Aorta (tissue), 5 donors: Measurements from ENCODE around the gene TACC2. TPM values are rescaled to one million over a fixed set of nuclear protein-coding genes. Genes with fewer than 3 reads are reported as not detected.

Experiments used
- ATAC-seq: fragments of 200-7000 bp; cut with Tn5 transposase; one replicate; pipeline ENCODE4 v1.9.1; 2022; ENCODE audit warnings: moderate library complexity; ENCODE audit not compliant: low FRiP score
- DNase-seq, 2 donors: peaks; one replicate each; pipeline ENCODE4 v3.0.0-alpha.2; 2020
- H3K27ac ChIP-seq, 2 donors: one replicate each; pipeline ENCODE4 v1.5.1; 2013; ENCODE audit warnings: low read length in 2 of 2, mild to moderate bottlenecking in 2 of 2, moderate library complexity in 2 of 2, control low read depth in 1 of 2, inconsistent platforms in 1 of 2, low read depth in 1 of 2
- H3K27me3 ChIP-seq, 2 donors: one replicate each; pipeline ENCODE4 v1.6.1; 2013; ENCODE audit warnings: control low read depth in 1 of 2, low read length in 1 of 2, mild to moderate bottlenecking in 1 of 2, moderate library complexity in 1 of 2; ENCODE audit not compliant: insufficient read depth in 2 of 2, control insufficient read depth in 1 of 2
- H3K36me3 ChIP-seq, 2 donors: one replicate each; pipeline ENCODE4 v1.6.1; 2013; ENCODE audit warnings: control low read depth in 1 of 2, low read length in 1 of 2, mild to moderate bottlenecking in 1 of 2; ENCODE audit not compliant: insufficient read depth in 2 of 2, control insufficient read depth in 1 of 2
- H3K4me1 ChIP-seq, 2 donors: one replicate each; pipeline ENCODE4 v1.6.1; 2013; ENCODE audit warnings: low read length in 2 of 2, control low read depth in 1 of 2, mild to moderate bottlenecking in 1 of 2, moderate library complexity in 1 of 2; ENCODE audit not compliant: insufficient read depth in 2 of 2, control insufficient read depth in 1 of 2
- H3K4me3 ChIP-seq, 2 donors: one replicate each; pipeline ENCODE4 v1.5.1; 2013; ENCODE audit warnings: low read length in 2 of 2, control low read depth in 1 of 2, mild to moderate bottlenecking in 1 of 2
- H3K9me3 ChIP-seq: one replicate; pipeline ENCODE4 v1.6.1; 2013; ENCODE audit warnings: mild to moderate bottlenecking, low read length; ENCODE audit not compliant: control insufficient read depth
- WGBS, 2 donors: extraction: QIAGEN DNeasy Blood & Tissue Kit; methylation state at CpG; one replicate each; pipeline ENCODE4 v1.1.7; 2013; 5-methylcytosine and 5-hydroxymethylcytosine counted together
- intact Hi-C, 2 donors: fragments of 100-400 bp; cut with DNase I; formaldehyde crosslinking; loops; one replicate each; pipeline versions ENCODE4 v1.14.2 to v1.15.0; 2022
- polyA plus RNA-seq, 2 donors: library from polyadenylated mRNA; stranded (reverse); fragments of 200-250 nt; gene quantifications; one replicate each; pipeline ENCODE4 v1.2.3, GENCODE V29; 2013
- total RNA-seq, 2 donors: library from RNA; stranded (reverse); fragmentation: NEBNext Ultra II Directional; extraction: Animal tissue kit (Norgen Biotek cat#: 25700); gene quantifications; one replicate each; pipeline ENCODE4 v1.2.1, GENCODE V29; 2021
- donor health status: healthy with polysubstance abuse.
- donor health status: Bipolar disorder and iron deficiency.
- donor health status: DM: no; HTN: no; CAD: no.
- donor health status: DM: no; HTN: no; CAD: no.
- donor health status: DM: yes; HTN: yes; CAD: no.

Gene TACC2
- total and polyA plus RNA-seq, 4 donors = 25.8 to 74.4 (median 50.8) TPM

DNA sequence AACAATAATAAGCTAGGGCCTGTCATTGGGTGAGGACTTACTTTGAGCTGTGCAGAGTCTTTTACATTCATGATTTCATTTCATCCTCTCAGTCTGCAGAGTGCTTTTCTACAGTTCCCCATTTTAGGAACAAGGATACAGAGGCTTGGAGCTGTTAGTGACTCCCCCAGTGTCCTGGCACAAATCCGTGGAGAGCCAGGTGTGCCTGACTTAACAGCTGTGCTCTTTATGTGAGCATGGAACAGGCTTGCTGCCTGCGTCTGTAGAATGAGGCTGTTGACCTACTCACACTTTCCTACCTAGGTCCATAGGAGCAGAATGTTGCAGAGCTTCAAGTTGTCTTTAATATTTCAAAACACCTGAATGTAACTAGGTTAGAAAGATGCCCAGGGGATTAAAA is 231.8 kb downstream of the TACC2 start:
- Histone ChIP-seq H3K9me3 (no peaks in the 10 kb centered on the region), H3K27ac (no peak overlapping the region), H3K36me3 (peaks cover 0 to 6% of the 10 kb centered on the region in 2 donors), H3K4me1 (no peaks in the 10 kb centered on the region), H3K27me3 (no peaks in the 10 kb centered on the region), H3K4me3 (no peak overlapping the region)
- ATAC-seq (no peak), DNase-seq (no peak)
- WGBS, 2 donors = 74% methylated on average over 2 of the region's 2 CpGs
- intact Hi-C loops = no loop called here

DNA sequence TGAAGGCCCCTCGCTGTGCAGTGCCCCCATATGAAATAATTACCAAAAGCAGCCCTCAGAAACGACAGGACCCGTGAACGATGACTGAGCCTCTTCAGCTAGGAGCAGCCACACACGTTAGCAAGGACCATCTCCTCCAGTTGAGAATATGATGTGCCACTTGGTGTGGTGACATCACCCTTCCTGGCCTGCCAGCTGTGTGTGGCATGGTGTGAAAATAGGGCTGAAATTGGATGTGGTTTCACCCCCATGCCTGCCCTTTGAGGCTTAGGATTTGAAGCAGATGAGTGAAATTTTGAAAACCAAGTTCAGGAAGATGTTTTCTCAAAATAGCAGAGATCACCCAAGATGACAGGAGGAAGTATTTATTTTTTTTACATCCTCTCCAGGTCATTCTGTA is 233.0 kb downstream of the TACC2 start:
- WGBS, 2 donors = 64 to 79% methylated on average over 5 of the region's 5 CpGs
- H3K9me3 ChIP-seq = no peaks in the 10 kb centered on the region
- no peak overlapping the region for H3K27ac ChIP-seq
- ATAC-seq (no peak), DNase-seq (no peak)
- no peaks in the 10 kb centered on the region for H3K27me3 ChIP-seq
- intact Hi-C loops = no loop called here
- H3K4me3 ChIP-seq = no peak overlapping the region
- no peaks in the 10 kb centered on the region for H3K4me1 ChIP-seq
- peaks cover 0 to 5% of the 10 kb centered on the region in 2 donors for H3K36me3 ChIP-seq

GRCh38 chr10:122222638-122223037 is 233.7 kb downstream of the TACC2 start:
- Histone ChIP-seq H3K9me3 (no peaks in the 10 kb centered on the region), H3K4me3 (no peak overlapping the region), H3K36me3 (peaks cover 0 to 4% of the 10 kb centered on the region in 2 donors), H3K27ac (no peak overlapping the region), H3K27me3 (no peaks in the 10 kb centered on the region), H3K4me1 (no peaks in the 10 kb centered on the region)
- intact Hi-C loops = no loop called here
- ATAC-seq (no peak), DNase-seq (peak in 1 of 2 donors; percentile 48)
- WGBS, 2 donors = 90 to 91% methylated on average over 7 of the region's 7 CpGs

- intact Hi-C loops = no loop called here
- H3K4me1 ChIP-seq = no peaks in the 10 kb centered on the region
- no peaks in the 10 kb centered on the region for H3K27me3 ChIP-seq
- ATAC-seq (no peak), DNase-seq (no peak)
- no peak overlapping the region for H3K27ac ChIP-seq
- WGBS, 2 donors = 86 to 88% methylated on average over 9 of the region's 9 CpGs
- no peak overlapping the region for H3K4me3 ChIP-seq
- H3K9me3 ChIP-seq = no peaks in the 10 kb centered on the region
- H3K36me3 ChIP-seq = peaks cover 0 to 5% of the 10 kb centered on the region in 2 donors
These were observed 235.2 kb downstream of the TACC2 start for GRCh38 chr10:122224159-122224558.

- ATAC-seq (no peak), DNase-seq (no peak)
- no peaks in the 10 kb centered on the region for H3K9me3 ChIP-seq
- no peaks in the 10 kb centered on the region for H3K27me3 ChIP-seq
- no peak overlapping the region for H3K27ac ChIP-seq
- intact Hi-C loops = no loop called here
- no peaks in the 10 kb centered on the region for H3K4me1 ChIP-seq
- H3K4me3 ChIP-seq = no peak overlapping the region
- H3K36me3 ChIP-seq = peaks cover 0 to 4% of the 10 kb centered on the region in 2 donors
- 85 to 88% methylated on average over 9 of the region's 9 CpGs for WGBS, 2 donors
These were observed 236.4 kb downstream of the TACC2 start for GRCh38 chr10:122225330-122225729.

GRCh38 chr10:122227754-122228153 is 238.8 kb downstream of the TACC2 start:
- no peak for ATAC-seq
- DNase-seq = no peak
- WGBS, 2 donors = 59 to 70% methylated on average over 4 of the region's 4 CpGs
- Histone ChIP-seq H3K4me1 (no peaks in the 10 kb centered on the region), H3K36me3 (peaks cover 0 to 4% of the 10 kb centered on the region in 2 donors), H3K27me3 (no peaks in the 10 kb centered on the region), H3K4me3 (no peak overlapping the region), H3K27ac (no peak overlapping the region), H3K9me3 (no peaks in the 10 kb centered on the region)
- intact Hi-C loops = no loop called here

DNA sequence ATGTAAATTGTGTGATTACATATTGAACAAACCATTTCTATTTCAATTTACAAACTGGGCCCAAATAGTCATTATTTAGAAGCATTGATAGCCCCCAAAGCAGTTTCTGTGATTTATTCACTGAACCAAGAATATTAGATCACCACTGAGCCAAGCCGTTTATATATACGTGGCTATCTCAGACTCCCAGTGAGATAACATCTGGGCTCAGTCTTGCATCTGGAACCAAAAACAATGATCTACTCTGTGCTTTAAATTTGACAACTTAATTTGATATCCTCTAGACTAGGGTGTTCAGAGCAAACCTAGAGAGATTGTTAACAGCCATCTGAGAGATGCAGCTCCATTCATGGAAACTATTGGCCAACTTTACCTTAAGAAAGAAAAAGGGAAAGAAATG is 240.7 kb downstream of the TACC2 start:
- intact Hi-C loops = no loop called here
- Histone ChIP-seq H3K9me3 (no peaks in the 10 kb centered on the region), H3K4me1 (no peaks in the 10 kb centered on the region), H3K27ac (no peak overlapping the region), H3K27me3 (no peaks in the 10 kb centered on the region), H3K36me3 (peaks cover 0 to 4% of the 10 kb centered on the region in 2 donors), H3K4me3 (no peak overlapping the region)
- DNase-seq (no peak), ATAC-seq (no peak)
- 31 to 48% methylated on average over 2 of the region's 2 CpGs for WGBS, 2 donors

DNA sequence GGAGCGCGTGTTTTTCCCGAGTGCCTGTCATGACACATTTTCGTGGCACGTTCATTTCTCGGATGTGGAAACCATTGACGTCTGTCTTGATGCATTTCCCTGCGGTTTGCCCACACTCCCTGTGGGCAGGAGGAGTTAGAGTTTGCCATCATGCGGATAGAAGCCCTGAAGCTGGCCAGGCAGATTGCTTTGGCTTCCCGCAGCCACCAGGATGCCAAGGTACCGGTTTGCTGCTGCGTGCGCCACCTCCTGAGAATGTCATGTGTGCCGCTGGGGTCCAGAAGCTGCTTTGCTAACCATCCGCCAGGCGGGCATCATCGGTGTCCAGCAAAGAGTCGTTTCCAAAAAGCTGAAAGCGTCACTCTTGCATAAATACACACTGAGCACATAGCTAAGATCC is 241.3 kb downstream of the TACC2 start:
- WGBS, 2 donors = 94 to 96% methylated on average over 19 of the region's 19 CpGs
- Histone ChIP-seq H3K4me3 (no peak overlapping the region), H3K9me3 (no peaks in the 10 kb centered on the region), H3K36me3 (peaks cover 0 to 3% of the 10 kb centered on the region in 2 donors), H3K27me3 (no peaks in the 10 kb centered on the region), H3K27ac (no peak overlapping the region), H3K4me1 (no peaks in the 10 kb centered on the region)
- intact Hi-C loops = no loop called here
- DNase-seq (no peak), ATAC-seq (no peak)

DNA sequence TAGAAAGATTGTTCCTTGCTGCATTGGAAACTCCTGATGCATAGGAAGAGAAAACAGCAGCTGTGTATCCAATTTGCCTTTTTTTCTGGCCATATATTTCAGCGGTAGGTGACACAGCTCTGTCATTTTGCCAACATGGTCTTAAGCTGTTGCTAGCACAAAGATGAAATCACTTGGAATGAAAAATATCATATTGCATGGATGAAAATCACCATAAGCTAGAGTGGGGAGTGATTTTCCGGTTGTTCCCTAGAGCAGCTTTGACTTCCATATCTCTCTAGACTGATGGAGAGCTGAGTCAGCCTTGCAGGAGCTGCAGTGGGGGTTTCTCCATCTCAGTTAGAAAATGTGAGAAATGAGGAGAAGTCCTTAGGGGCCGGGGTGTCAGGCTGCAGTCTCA is 243.8 kb downstream of the TACC2 start:
- ATAC-seq (no peak), DNase-seq (no peak)
- Histone ChIP-seq H3K9me3 (no peaks in the 10 kb centered on the region), H3K27ac (no peak overlapping the region), H3K4me3 (no peak overlapping the region), H3K36me3 (peaks cover 0 to 4% of the 10 kb centered on the region in 2 donors), H3K27me3 (no peaks in the 10 kb centered on the region), H3K4me1 (no peaks in the 10 kb centered on the region)
- 49 to 57% methylated on average over 3 of the region's 3 CpGs for WGBS, 2 donors
- intact Hi-C loops = no loop called here
